ENCODE results near the gene BNC2.

DNA sequence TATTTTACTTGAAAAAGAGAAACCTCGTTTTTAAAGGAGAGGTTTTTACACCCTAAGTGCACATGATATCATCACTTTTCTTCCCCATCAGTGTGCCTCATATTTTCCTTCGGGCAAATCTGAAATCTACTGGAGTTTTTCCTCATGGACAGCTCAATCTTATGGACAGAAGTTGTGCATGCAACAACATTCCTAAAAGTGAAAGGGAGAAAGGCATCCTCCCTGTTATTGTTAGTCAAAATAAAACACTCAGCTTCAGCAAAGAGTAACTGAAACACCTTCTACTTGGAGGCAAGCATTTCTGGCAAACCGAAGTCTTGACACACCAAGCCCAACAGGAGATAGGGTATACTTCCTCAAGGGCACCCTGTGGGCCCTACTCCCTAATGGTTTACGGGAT is 217.9 kb downstream of the BNC2 start:
- TF ChIP-seq, protein P1, sequence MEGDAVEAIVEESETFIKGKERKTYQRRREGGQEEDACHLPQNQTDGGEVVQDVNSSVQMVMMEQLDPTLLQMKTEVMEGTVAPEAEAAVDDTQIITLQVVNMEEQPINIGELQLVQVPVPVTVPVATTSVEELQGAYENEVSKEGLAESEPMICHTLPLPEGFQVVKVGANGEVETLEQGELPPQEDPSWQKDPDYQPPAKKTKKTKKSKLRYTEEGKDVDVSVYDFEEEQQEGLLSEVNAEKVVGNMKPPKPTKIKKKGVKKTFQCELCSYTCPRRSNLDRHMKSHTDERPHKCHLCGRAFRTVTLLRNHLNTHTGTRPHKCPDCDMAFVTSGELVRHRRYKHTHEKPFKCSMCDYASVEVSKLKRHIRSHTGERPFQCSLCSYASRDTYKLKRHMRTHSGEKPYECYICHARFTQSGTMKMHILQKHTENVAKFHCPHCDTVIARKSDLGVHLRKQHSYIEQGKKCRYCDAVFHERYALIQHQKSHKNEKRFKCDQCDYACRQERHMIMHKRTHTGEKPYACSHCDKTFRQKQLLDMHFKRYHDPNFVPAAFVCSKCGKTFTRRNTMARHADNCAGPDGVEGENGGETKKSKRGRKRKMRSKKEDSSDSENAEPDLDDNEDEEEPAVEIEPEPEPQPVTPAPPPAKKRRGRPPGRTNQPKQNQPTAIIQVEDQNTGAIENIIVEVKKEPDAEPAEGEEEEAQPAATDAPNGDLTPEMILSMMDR (conservative IDR thresholded peaks at IDR 0.05 in 1 of 2, IDR thresholded peaks at IDR 0.05 in 1 of 2; ENCODE audit: low read depth in 1 of 2, low read length in 2 of 2), result no peak
- TF ChIP-seq EZH2 (IDR thresholded peaks at IDR 0.05; ENCODE audit: low read length, missing control alignments), result no peak

Data from fibroblast of lung (primary cell).